ENCODE results near the gene GBGT1. TPM values are rescaled to one million over a fixed set of nuclear protein-coding genes. Genes with fewer than 3 reads are reported as not detected.

Gene GBGT1
- total RNA-seq, 1 experiment from 2014 or later, result 0.21 TPM

- DNase-seq (ENCODE audit: low read depth), result no peak
Measured at GRCh38 chr9:133116346-133117231, 47.1 kb downstream of the GBGT1 start.

GRCh38 chr9:133115604-133116345 lies 47.9 kb downstream of the GBGT1 start:
- no peak for DNase-seq (ENCODE audit: low read depth)

GRCh38 chr9:133114886-133115603 lies 48.7 kb downstream of the GBGT1 start:
- no peak for DNase-seq (ENCODE audit: low read depth)

- no peak for DNase-seq (ENCODE audit: low read depth)
Measured at GRCh38 chr9:133113949-133114885, 49.5 kb downstream of the GBGT1 start.

- peak; percentile 34 for DNase-seq (ENCODE audit: low read depth)
Measured at GRCh38 chr9:133113163-133113948, 50.4 kb downstream of the GBGT1 start.

- no peak for DNase-seq (ENCODE audit: low read depth)
Measured at GRCh38 chr9:133112663-133113026, 51.1 kb downstream of the GBGT1 start.

GRCh38 chr9:133111808-133112662 lies 51.7 kb downstream of the GBGT1 start:
- DNase-seq (ENCODE audit: low read depth), result no peak

GRCh38 chr9:133109931-133110650 lies 53.6 kb downstream of the GBGT1 start:
- DNase-seq (ENCODE audit: low read depth), result no peak

- DNase-seq (ENCODE audit: low read depth), result no peak
Measured at GRCh38 chr9:133108794-133109641, 54.7 kb downstream of the GBGT1 start.

GRCh38 chr9:133107961-133108793 lies 55.5 kb downstream of the GBGT1 start:
- DNase-seq (ENCODE audit: low read depth), result no peak

GRCh38 chr9:133107245-133107722 lies 56.4 kb downstream of the GBGT1 start:
- no peak for DNase-seq (ENCODE audit: low read depth)

GRCh38 chr9:133106511-133107244 lies 57.0 kb downstream of the GBGT1 start:
- no peak for DNase-seq (ENCODE audit: low read depth)

GRCh38 chr9:133105461-133105770 lies 58.3 kb downstream of the GBGT1 start:
- DNase-seq (ENCODE audit: low read depth), result no peak

GRCh38 chr9:133104718-133105460 lies 58.8 kb downstream of the GBGT1 start:
- DNase-seq (ENCODE audit: low read depth), result no peak

- no peak for DNase-seq (ENCODE audit: low read depth)
Measured at GRCh38 chr9:133103987-133104505, 59.7 kb downstream of the GBGT1 start.
